HG02642 (cell line): Measurements from ENCODE around the gene LHB.

ENCODE experiments used
- ATAC-seq: cut with Tn5 transposase; IDR thresholded peaks from one replicate; pipeline ENCODE4 v1.9.1; 2021; ENCODE audit warnings: mild to moderate bottlenecking; ENCODE audit not compliant: unreplicated experiment, poor library complexity

The LHB gene

DNA sequence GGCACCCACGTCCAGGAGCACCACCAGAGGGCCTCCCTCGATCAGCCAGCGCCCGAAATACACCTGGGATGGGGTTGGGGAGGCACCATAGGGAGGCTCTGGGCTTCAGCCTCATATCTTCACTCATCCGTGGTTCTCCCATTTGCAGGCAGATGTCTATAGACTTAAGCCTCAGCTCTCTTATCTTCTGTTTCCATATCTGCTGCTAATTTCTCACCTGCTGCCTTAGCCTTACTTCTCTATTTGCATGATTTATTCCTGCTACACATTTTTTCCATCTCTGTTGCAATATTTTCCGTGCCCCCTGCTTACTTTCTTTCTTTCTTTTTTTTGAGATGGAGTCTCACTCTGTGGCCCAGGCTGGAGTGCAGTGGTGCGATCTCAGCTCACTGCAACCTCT, 29.6 kb downstream of the LHB start:
- no peak for ATAC-seq

GRCh38 chr19:48986211-48986610, 30.7 kb downstream of the LHB start:
- ATAC-seq, result no peak

DNA sequence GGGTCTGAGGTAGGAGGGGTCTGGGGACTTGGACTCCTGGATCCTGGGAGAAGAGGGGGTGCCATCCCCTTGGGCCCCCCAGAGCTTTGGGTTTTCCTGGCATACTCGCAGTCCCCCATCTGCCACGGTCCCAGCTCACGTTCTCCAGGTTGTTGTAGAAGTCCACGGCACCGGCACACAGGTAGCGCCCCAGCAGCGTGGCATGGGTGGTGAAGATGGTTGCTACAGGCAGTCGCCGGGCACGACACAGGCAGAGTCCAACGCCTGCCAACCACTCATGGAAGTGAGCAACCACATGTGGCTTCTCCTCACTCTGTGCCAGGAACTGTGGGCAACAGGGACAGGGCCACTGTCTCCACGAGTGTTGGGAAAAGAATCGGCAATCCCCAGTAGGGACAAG, 31.2 kb downstream of the LHB start:
- no peak for ATAC-seq

DNA sequence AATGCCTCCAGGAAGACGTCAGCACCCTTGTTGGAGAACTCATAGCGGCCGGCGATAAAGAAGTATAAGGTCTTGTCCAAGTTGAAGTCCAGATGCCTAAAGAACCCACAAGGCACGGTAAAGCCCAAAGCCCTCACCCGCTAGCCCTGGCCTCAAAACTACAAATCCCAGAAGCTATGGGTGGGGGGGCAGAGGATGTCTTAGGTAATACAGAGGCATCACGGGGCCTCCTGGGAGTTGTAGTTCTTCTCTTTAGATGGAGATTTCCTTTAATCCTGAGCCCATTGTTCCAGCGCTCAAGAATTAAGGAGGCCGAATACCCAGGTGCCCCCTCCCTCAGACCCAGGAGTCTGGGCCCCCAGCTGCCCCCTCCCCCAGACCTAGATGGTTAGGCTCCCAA, 34.6 kb downstream of the LHB start:
- ATAC-seq, result no peak

- no peak for ATAC-seq
These were observed 39.8 kb downstream of the LHB start for GRCh38 chr19:48977061-48977460.

DNA sequence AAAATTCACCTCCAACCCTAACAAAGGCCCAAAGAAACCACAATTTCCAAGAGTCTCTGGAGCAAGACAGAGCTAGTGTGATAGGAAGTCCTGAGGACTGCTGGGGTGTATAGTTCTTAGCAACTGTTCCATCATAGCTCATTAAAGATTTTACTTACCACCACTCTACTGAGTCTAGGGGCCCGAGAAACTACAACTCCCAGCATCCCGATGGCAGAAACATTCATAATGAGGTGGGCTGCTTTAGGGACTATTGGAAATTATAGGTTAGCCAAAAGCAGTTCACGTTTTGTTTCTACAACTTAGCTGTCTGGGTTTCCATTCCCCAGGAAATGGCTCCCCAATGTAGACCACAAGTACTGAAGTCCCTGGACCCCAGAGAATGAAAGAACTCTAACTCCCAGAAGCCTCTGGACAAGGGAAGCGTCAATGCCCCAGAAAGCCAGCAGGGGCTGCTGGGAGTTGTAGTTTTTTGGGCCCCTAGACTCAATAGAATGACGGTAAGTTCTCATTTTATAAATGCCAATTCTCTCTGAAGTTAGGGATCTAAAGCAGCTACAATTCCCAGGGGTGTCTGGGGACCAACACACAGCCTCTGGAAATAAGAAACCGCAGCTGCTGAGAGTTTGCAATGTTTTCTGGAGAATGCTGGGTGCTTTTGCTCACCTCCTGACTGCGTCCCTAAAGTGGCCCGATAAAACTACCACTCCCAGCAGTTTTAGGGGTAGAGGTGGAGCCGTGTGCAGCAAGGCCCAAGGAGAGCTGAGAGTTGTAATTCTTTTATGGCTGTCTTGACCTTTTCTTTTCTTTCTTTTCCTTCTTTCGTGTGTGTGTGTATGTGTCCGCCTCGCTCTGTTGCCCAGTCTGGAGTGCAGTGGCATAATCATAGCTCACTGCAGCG, 40.7 kb downstream of the LHB start:
- ATAC-seq, result no peak

DNA sequence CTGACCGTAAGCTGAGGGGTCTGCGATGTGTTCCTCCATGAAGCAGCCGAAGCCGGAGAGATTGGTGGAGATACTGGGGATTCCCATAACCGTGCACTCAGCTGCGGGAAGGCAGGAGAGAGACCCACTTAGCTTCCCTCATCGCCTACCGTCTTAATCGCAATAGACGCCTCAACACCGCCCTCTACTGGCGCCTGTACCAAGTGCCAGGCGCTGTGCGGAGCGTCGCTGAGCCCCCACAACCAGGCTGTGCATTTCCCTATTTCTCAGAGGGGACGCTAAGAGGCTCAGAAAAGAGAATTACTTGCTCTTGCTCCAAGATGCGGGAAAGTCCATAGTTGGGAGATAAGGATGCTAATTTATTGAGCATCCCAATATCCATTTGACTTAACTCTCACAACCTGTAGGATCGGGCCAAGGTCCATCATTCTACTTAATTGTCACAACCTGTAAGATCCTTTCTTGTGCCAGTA, 45.9 kb downstream of the LHB start:
- ATAC-seq, result no peak

- ATAC-seq, result no peak
These were observed 46.6 kb downstream of the LHB start for GRCh38 chr19:48970139-48970766.

GRCh38 chr19:48969276-48970138, 47.4 kb downstream of the LHB start:
- ATAC-seq, result no peak

GRCh38 chr19:48968813-48969218, 48.1 kb downstream of the LHB start:
- ATAC-seq, result no peak

DNA sequence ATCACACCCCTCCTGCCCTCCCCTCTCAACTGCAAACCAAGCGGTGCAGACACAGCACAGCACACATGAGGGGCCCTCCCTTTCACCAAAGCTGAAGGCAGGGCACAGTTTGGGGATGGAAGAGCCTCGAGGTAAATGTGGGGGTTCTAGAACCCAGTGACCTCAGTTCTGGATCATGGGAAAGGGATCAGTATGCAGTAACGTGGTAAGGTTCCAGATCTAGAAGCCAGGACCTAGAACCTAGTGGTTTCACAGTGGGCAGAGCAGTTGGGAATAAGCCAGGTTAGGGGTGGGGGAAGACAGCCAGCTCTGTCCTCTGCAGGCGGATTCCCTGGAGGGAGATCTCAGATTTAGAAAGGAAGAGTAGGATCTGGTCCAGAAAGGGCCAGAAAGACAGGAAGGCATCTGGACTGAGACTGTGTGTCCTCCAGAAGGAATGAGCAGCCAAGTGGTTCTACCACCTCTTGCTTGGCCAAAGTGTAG, 48.7 kb downstream of the LHB start:
- no peak for ATAC-seq

DNA sequence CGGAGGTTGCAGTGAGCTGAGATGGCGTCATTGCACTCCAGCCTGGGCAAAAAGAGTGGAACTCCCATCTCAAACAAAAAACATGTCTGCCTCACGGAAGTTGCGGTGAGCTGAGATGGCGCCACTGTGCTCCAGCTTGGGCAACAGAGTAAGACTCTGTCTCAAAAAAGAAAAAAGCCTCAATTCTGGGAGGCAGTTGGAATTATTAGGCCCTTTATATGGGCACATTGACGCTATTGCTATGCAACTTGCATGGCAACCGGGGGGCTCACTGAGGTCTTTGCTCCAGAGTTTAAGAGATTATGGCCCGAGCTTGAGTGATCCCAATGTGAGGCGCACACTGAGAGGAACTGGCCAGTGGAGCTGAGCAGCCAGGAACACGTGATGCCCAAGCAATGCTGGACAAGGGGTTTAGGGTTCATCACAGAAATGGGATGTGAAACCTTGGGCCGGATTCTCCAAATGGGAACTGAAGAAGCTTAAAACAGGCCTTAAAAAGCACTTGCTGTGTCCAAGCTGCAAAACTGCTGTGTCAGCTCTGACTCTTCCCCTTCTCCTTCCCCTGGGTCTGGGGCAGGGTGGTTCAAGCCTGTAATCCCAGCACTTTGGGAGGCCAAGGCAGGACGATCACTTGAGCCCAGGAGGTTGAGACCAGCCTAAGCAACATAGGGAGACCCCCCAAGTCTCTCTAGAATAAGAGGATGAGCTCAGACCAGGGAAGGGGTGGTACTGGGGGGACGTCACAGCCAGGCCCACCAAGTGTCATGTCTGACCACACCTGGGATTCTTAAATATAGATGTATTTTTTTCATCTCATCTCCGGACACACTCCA, 49.3 kb downstream of the LHB start:
- ATAC-seq, result no peak

- no peak for ATAC-seq
These were observed 50.1 kb downstream of the LHB start for GRCh38 chr19:48966541-48967345.
